Heart left ventricle (tissue), 13 donors: ENCODE measurements around the gene AGT.

ENCODE experiments used
- POLR2A ChIP-seq, 2 donors: fragments of 450-650 bp; IDR thresholded peaks; one replicate each; pipeline ENCODE4 v1.6.1; 2017; ENCODE audit warnings: antibody characterized with exemption in 2 of 2, mild to moderate bottlenecking in 2 of 2, moderate library complexity in 2 of 2
- TF ChIP-seq, protein P1 (sequence below), 12 donors: fragments of 200-600 bp; sonication (generic) in 4 of 12; IDR thresholded peaks; one replicate each; pipeline versions ENCODE4 v1.5.0 to v1.8.0; 2018 to 2022; ENCODE audit warnings: antibody characterized with exemption in 12 of 12, mild to moderate bottlenecking in 5 of 12
- donor health status: ischemic (EF 13 %, LVEDD 7.1; RV severe dilation, severe dysfunction).
- donor health status: DM: no; HTN: yes; CAD: no.
- donor health status: DM: no; HTN: no; CAD: no.
- donor health status: ischemic (EF 25% LVEDD 6.9; RV normal size, moderate dysfunction).
- donor health status: ischemic (EF 25% LVEDD 5.7; RV mildly dilated, moderate dysfunction).
- donor health status: ischemic (EF 35%, LVEDD 5.7; RV mildly dilated, moderate dysfunction).
- donor health status: nonischemic (EF 11% LVEDD 7.7; RV severe dilation, severe dysfunction).
- donor health status: DM: yes; HTN: yes; CAD: no.
- donor health status: PGD.
- donor health status: ischemic (EF 29% LVEDD 5.4; RV normal size, mild dysfunction).
- donor health status: nonischemic (EF 23%, LVEDD 6.1; RV moderate dilation, normal function).

DNA sequence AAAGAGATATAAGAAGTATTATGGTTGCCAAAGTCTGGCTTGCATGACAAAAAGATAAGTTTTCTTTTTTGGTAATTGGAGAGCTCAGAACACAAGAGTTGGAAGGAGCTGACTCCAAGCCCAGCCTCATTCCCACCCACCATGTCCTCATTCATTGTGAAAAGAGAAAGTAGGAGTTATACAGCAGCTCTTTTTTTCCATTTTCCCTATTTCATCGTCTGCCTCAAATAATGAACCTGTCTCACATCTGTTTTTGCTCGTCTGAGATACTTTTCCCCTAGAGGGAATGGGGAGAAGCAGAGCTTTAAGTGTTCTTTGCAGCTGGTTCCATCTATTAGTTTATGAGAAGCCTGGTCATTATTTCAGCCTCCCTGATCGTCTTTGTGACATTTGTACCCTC is 34.7 kb downstream of the AGT start:
- TF ChIP-seq, protein P1, sequence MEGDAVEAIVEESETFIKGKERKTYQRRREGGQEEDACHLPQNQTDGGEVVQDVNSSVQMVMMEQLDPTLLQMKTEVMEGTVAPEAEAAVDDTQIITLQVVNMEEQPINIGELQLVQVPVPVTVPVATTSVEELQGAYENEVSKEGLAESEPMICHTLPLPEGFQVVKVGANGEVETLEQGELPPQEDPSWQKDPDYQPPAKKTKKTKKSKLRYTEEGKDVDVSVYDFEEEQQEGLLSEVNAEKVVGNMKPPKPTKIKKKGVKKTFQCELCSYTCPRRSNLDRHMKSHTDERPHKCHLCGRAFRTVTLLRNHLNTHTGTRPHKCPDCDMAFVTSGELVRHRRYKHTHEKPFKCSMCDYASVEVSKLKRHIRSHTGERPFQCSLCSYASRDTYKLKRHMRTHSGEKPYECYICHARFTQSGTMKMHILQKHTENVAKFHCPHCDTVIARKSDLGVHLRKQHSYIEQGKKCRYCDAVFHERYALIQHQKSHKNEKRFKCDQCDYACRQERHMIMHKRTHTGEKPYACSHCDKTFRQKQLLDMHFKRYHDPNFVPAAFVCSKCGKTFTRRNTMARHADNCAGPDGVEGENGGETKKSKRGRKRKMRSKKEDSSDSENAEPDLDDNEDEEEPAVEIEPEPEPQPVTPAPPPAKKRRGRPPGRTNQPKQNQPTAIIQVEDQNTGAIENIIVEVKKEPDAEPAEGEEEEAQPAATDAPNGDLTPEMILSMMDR (IDR thresholded peaks at IDR 0.05): no peak
- no peak for TF ChIP-seq POLR2A (IDR thresholded peaks at IDR 0.05)
